HEK293T (cell line): ENCODE data around the gene MED12L.

Source experiments
- HDGF ChIP-seq: fragments of 450-650 bp; IDR thresholded peaks from 2 replicates; pipeline ENCODE4 v1.6.1; 2017; ENCODE audit warnings: antibody characterized with exemption, borderline replicate concordance
- L3MBTL2 ChIP-seq: fragments of 450-650 bp; conservative IDR thresholded peaks from 2 replicates; pipeline ENCODE4 v1.6.1; 2016; ENCODE audit warnings: mild to moderate bottlenecking
- NFRKB ChIP-seq: fragments of 450-650 bp; IDR thresholded peaks from 2 replicates; pipeline ENCODE4 v1.6.1; 2016; ENCODE audit warnings: mild to moderate bottlenecking, moderate library complexity
- SP1 ChIP-seq: fragments of 450-650 bp; IDR thresholded peaks from 2 replicates; pipeline ENCODE4 v1.6.1; 2017
- ZNF384 ChIP-seq: fragments of 450-650 bp; IDR thresholded peaks from 2 replicates; pipeline ENCODE4 v1.6.1; 2016

GRCh38 chr3:151269631-151270030, 184.2 kb downstream of the MED12L start:
- TF ChIP-seq ZNF384 (no peak), L3MBTL2 (no peak), SP1 (no peak), NFRKB (no peak), HDGF (no peak)
